ENCODE data around the gene TRPV2. TPM values are rescaled to one million over a fixed set of nuclear protein-coding genes. Genes with fewer than 3 reads are reported as not detected.

TRPV2 gene
- total and polyA plus RNA-seq, 2 experiments from 2014 or later, result 0.09 to 0.93 TPM

DNA sequence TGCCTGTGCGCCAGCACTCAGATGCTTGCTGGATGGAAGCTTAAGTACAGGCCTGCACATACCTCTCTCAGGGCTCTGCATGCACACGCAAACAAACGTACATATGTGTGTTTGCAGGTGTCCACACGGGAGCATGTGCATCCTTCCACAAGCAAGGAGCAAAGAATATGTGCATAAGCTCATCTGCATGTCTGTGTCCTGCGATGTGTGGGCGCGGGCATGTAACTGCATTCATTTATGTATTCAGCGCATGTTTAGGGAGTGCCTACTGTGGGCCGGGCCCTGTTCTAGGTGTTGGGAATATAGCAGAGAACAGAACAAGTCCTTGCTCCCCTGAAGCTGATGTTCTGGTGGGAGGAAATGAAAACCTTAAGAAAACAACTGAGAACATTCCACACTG lies 13.7 kb downstream of the TRPV2 start:
- Histone ChIP-seq H3K4me1 (ENCODE audit: low read depth) (peaks cover 4% of the 10 kb centered on the region), H3K27me3 (no peaks in the 10 kb centered on the region), H3K9me3 (ENCODE audit: low read depth) (no peaks in the 10 kb centered on the region), H3K27ac (no peak overlapping the region), H3K36me3 (no peaks in the 10 kb centered on the region), H3K4me3 (no peak overlapping the region)
- TF ChIP-seq, protein P1, sequence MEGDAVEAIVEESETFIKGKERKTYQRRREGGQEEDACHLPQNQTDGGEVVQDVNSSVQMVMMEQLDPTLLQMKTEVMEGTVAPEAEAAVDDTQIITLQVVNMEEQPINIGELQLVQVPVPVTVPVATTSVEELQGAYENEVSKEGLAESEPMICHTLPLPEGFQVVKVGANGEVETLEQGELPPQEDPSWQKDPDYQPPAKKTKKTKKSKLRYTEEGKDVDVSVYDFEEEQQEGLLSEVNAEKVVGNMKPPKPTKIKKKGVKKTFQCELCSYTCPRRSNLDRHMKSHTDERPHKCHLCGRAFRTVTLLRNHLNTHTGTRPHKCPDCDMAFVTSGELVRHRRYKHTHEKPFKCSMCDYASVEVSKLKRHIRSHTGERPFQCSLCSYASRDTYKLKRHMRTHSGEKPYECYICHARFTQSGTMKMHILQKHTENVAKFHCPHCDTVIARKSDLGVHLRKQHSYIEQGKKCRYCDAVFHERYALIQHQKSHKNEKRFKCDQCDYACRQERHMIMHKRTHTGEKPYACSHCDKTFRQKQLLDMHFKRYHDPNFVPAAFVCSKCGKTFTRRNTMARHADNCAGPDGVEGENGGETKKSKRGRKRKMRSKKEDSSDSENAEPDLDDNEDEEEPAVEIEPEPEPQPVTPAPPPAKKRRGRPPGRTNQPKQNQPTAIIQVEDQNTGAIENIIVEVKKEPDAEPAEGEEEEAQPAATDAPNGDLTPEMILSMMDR (IDR thresholded peaks at IDR 0.05; ENCODE audit: low read depth, low read length), result no peak
- no peak for DNase-seq (ENCODE audit: low read depth in 1 of 2, low spot score in 1 of 2)

DNA sequence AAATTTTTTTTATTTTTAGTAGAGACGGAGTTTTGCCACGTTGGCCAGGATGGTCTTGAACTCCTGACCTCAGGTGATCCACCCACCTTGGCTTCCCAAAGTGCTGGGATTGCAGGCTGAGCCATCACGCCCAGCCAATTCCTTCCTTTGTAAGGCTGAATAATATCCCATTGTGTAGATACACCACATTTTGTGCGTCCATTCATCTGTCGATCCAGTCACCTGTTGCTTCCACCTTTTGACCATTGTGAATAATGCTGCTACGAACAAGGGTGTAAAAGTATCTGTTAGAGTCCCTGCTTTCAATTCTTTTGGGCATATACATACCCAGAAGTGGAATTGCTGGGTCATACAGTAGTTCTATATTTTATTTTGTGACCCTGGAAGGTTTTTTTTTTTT lies 15.3 kb downstream of the TRPV2 start:
- peaks cover 4% of the 10 kb centered on the region for H3K4me1 ChIP-seq (ENCODE audit: low read depth)
- H3K27me3 ChIP-seq, result no peaks in the 10 kb centered on the region
- no peak overlapping the region for H3K27ac ChIP-seq
- no peaks in the 10 kb centered on the region for H3K9me3 ChIP-seq (ENCODE audit: low read depth)
- no peak for DNase-seq (ENCODE audit: low read depth in 1 of 2, low spot score in 1 of 2)
- H3K36me3 ChIP-seq, result no peaks in the 10 kb centered on the region
- no peak overlapping the region for H3K4me3 ChIP-seq
- TF ChIP-seq, protein P1 (IDR thresholded peaks at IDR 0.05; ENCODE audit: low read depth, low read length), result no peak

DNA sequence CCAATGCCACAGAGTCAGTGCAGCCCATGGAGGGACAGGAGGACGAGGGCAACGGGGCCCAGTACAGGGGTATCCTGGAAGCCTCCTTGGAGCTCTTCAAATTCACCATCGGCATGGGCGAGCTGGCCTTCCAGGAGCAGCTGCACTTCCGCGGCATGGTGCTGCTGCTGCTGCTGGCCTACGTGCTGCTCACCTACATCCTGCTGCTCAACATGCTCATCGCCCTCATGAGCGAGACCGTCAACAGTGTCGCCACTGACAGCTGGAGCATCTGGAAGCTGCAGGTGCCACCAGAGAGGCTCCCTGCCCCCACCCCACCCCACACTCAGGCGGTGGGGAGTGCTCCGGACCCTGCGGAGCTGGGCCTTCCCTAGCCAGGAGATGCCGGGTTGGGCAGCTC lies 16.6 kb downstream of the TRPV2 start:
- TF ChIP-seq, protein P1 (IDR thresholded peaks at IDR 0.05; ENCODE audit: low read depth, low read length), result no peak
- Histone ChIP-seq H3K4me1 (ENCODE audit: low read depth) (peaks cover 4% of the 10 kb centered on the region), H3K27me3 (no peaks in the 10 kb centered on the region), H3K9me3 (ENCODE audit: low read depth) (no peaks in the 10 kb centered on the region), H3K27ac (no peak overlapping the region), H3K36me3 (no peaks in the 10 kb centered on the region), H3K4me3 (no peak overlapping the region)
- DNase-seq (ENCODE audit: low read depth in 1 of 2, low spot score in 1 of 2), result no peak

DNA sequence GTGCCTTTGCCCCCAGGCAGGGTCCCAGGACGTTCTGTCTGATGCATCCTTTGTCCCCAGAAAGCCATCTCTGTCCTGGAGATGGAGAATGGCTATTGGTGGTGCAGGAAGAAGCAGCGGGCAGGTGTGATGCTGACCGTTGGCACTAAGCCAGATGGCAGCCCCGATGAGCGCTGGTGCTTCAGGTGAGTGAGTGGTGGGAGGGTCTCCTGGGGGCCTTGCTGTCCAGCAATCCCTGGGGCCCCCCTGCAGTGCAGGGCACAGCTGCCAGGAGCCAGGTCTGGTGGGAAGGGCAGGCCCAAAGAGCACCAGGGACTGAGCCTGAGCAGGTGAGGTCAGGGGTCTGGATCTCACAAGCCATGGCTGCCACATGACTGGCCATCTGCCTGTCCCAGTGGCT lies 18.1 kb downstream of the TRPV2 start:
- Histone ChIP-seq H3K9me3 (ENCODE audit: low read depth) (no peaks in the 10 kb centered on the region), H3K36me3 (no peaks in the 10 kb centered on the region), H3K27me3 (no peaks in the 10 kb centered on the region), H3K27ac (no peak overlapping the region), H3K4me3 (no peak overlapping the region), H3K4me1 (ENCODE audit: low read depth) (peaks cover 5% of the 10 kb centered on the region)
- TF ChIP-seq, protein P1 (IDR thresholded peaks at IDR 0.05; ENCODE audit: low read depth, low read length), result no peak
- DNase-seq (ENCODE audit: low read depth in 1 of 2, low spot score in 1 of 2), result no peak

DNA sequence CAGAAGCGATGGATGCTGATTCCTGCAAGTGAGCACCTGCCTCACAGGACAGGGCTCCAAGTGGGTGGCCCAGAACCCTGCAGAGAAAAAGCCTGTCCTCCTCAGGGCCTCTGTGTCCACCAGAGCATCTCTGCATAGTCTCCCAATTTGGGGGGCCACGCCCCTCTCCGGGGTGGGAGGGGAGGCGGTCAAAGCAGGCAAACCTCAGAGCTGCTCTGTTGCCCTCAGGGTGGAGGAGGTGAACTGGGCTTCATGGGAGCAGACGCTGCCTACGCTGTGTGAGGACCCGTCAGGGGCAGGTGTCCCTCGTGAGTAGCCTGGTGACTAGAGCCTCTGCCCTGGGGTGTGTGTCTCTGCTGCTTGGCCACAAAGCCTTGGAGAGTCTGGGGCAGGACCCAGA lies 19.3 kb downstream of the TRPV2 start:
- Histone ChIP-seq H3K27me3 (no peaks in the 10 kb centered on the region), H3K27ac (no peak overlapping the region), H3K4me3 (no peak overlapping the region), H3K36me3 (no peaks in the 10 kb centered on the region), H3K4me1 (ENCODE audit: low read depth) (peaks cover 5% of the 10 kb centered on the region), H3K9me3 (ENCODE audit: low read depth) (no peaks in the 10 kb centered on the region)
- DNase-seq (ENCODE audit: low read depth in 1 of 2, low spot score in 1 of 2), result no peak
- TF ChIP-seq, protein P1 (IDR thresholded peaks at IDR 0.05; ENCODE audit: low read depth, low read length), result no peak

All from cardiac muscle cell (in vitro differentiated cells and primary cell).